Esophagus muscularis mucosa (tissue), 4 donors: Measurements from ENCODE around the gene MESP1. TPM values are rescaled to one million over a fixed set of nuclear protein-coding genes. Genes with fewer than 3 reads are reported as not detected.

Source experiments
- DNase-seq: peaks from one replicate; pipeline ENCODE4 v3.0.0-alpha.2; 2017; ENCODE audit errors: extremely low spot score
- H3K27ac ChIP-seq, 4 donors: fragments of 200-600 bp; sonication (generic); replicated peaks in 1 of 4; 1 replicate in 3 of 4; 2 replicates in 1 of 4; pipeline ENCODE4 v1.5.1; 2016 to 2019; ENCODE audit warnings: mild to moderate bottlenecking in 1 of 4
- H3K27me3 ChIP-seq, 4 donors: fragments of 200-600 bp; sonication (generic); one replicate each; pipeline versions ENCODE4 v1.5.1 to v1.6.0; 2016 to 2019
- H3K36me3 ChIP-seq, 4 donors: fragments of 200-600 bp; sonication (generic); one replicate each; pipeline ENCODE4 v1.5.1; 2016 to 2019
- H3K4me1 ChIP-seq, 4 donors: fragments of 200-600 bp; sonication (generic); one replicate each; pipeline ENCODE4 v1.5.1; 2016 to 2019
- H3K4me3 ChIP-seq, 4 donors: fragments of 200-600 bp; sonication (generic); 1 replicate in 2 of 4; 2 replicates in 2 of 4; pipeline ENCODE4 v1.5.1; 2016 to 2019; ENCODE audit warnings: mild to moderate bottlenecking in 4 of 4, moderate library complexity in 1 of 4
- H3K9me3 ChIP-seq, 4 donors: fragments of 200-600 bp; sonication (generic); 1 replicate in 3 of 4; 2 replicates in 1 of 4; pipeline ENCODE4 v1.5.1; 2016 to 2019
- CTCF ChIP-seq, 3 experiments: fragments of 200-600 bp in 2 of 3; fragments of 450-650 bp in 1 of 3; sonication (generic) in 2 of 3; IDR thresholded peaks; one replicate each; pipeline ENCODE4 v1.5.1; 2017 to 2019; ENCODE audit warnings: antibody characterized with exemption in 3 of 3, mild to moderate bottlenecking in 2 of 3, moderate library complexity in 1 of 3
- EP300 ChIP-seq: sonication (generic); formaldehyde crosslinking; IDR thresholded peaks from one replicate; pipeline ENCODE4 v1.6.1; 2017; ENCODE audit warnings: antibody characterized with exemption
- POLR2A ChIP-seq: fragments of 450-650 bp; IDR thresholded peaks from one replicate; pipeline ENCODE4 v1.6.1; 2017; ENCODE audit warnings: antibody characterized with exemption, moderate library complexity, mild to moderate bottlenecking, low read depth
- POLR2AphosphoS5 ChIP-seq, 2 donors: sonication (generic); formaldehyde crosslinking; IDR thresholded peaks; one replicate each; pipeline ENCODE4 v1.6.1; 2017; ENCODE audit warnings: antibody characterized with exemption in 2 of 2
- WGBS: methylation state at CpG from one replicate; pipeline ENCODE4 v1.1.5; 2018; 5-methylcytosine and 5-hydroxymethylcytosine counted together
- intact Hi-C: fragments of 100-400 bp; cut with DNase I; formaldehyde crosslinking; loops from one replicate; pipeline ENCODE4 v1.15.1; 2023
- total RNA-seq, 4 donors: library from RNA; depleted of rRNA; stranded (reverse); fragments of >200 nt; gene quantifications; one replicate each; pipeline versions ENCODE4 v1.1.0 to v1.2.1, GENCODE V29; 2016

The MESP1 gene
- total RNA-seq, 4 donors from 2014 or later = 0.50 to 2.8 (median 1.7) TPM

GRCh38 chr15:89749054-89749453 lies 2.0 kb downstream of the MESP1 start:
- TF ChIP-seq EP300 (no peak), CTCF (IDR thresholded peaks at IDR 0.05) (no peak), POLR2AphosphoS5 (IDR thresholded peaks at IDR 0.05) (no peak)
- Histone ChIP-seq H3K9me3 (no peaks in the 10 kb centered on the region), H3K4me3 (no peak overlapping the region), H3K36me3 (no peaks in the 10 kb centered on the region), H3K4me1 (peaks cover 15 to 18% (median 17%) of the 10 kb centered on the region in 4 donors), H3K27me3 (peaks cover 0 to 19% (median 0%) of the 10 kb centered on the region in 4 donors), H3K27ac (no peak overlapping the region)
- no peak for DNase-seq
- WGBS = 98% methylated on average over 7 of the region's 7 CpGs
- intact Hi-C loops = no loop called here

GRCh38 chr15:89747708-89748682 lies 3.1 kb downstream of the MESP1 start:
- Histone ChIP-seq H3K9me3 (no peaks in the 10 kb centered on the region), H3K4me1 (peaks cover 15 to 18% (median 17%) of the 10 kb centered on the region in 4 donors), H3K27ac (no peak overlapping the region), H3K27me3 (peaks cover 0 to 19% (median 0%) of the 10 kb centered on the region in 4 donors), H3K36me3 (no peaks in the 10 kb centered on the region), H3K4me3 (no peak overlapping the region)
- 68% methylated on average over 26 of the region's 28 CpGs for WGBS
- no peak for DNase-seq
- TF ChIP-seq CTCF (IDR thresholded peaks at IDR 0.05) (no peak), EP300 (no peak), POLR2AphosphoS5 (IDR thresholded peaks at IDR 0.05) (no peak), POLR2A (no peak)
- intact Hi-C loops = no loop called here

- DNase-seq = no peak
These were observed 4.7 kb downstream of the MESP1 start for GRCh38 chr15:89746386-89746780.

GRCh38 chr15:89745768-89746167 lies 5.3 kb downstream of the MESP1 start:
- Histone ChIP-seq H3K4me1 (peaks cover 9 to 12% (median 11%) of the 10 kb centered on the region in 4 donors), H3K4me3 (no peak overlapping the region), H3K36me3 (no peaks in the 10 kb centered on the region), H3K27me3 (peaks cover 0 to 19% (median 0%) of the 10 kb centered on the region in 4 donors), H3K9me3 (no peaks in the 10 kb centered on the region), H3K27ac (no peak overlapping the region)
- no peak for DNase-seq
- 80% methylated on average over 1 of the region's 1 CpG for WGBS
- intact Hi-C loops = no loop called here
- TF ChIP-seq EP300 (no peak), CTCF (IDR thresholded peaks at IDR 0.05) (no peak), POLR2A (no peak)

More at GRCh38 chr15:89746386-89746780, 4.7 kb downstream of the MESP1 start:
- no peak overlapping the region for H3K27ac ChIP-seq
- WGBS = 86% methylated on average over 9 of the region's 9 CpGs
- no peaks in the 10 kb centered on the region for H3K36me3 ChIP-seq
- TF ChIP-seq CTCF (IDR thresholded peaks at IDR 0.05) (no peak), POLR2A (no peak), POLR2AphosphoS5 (IDR thresholded peaks at IDR 0.05) (no peak), EP300 (no peak)
- no peaks in the 10 kb centered on the region for H3K9me3 ChIP-seq
- peaks cover 14 to 16% (median 15%) of the 10 kb centered on the region in 4 donors for H3K4me1 ChIP-seq
- intact Hi-C loops = no loop called here
- peaks cover 0 to 19% (median 0%) of the 10 kb centered on the region in 4 donors for H3K27me3 ChIP-seq
- H3K4me3 ChIP-seq = no peak overlapping the region
